Sciatic nerve (tissue), 2 donors: Measurements from ENCODE around the gene TNFRSF6B. TPM values are rescaled to one million over a fixed set of nuclear protein-coding genes. Genes with fewer than 3 reads are reported as not detected.
"Not testable (repeated sequence)": the region's sequence is repeated elsewhere in the genome, so short reads cannot be mapped to it uniquely, and the experiment has no call there.

ENCODE experiments used
- ATAC-seq: fragments of 200-7000 bp; cut with Tn5 transposase; one replicate; pipeline ENCODE4 v1.9.1; 2020; ENCODE audit warnings: mild to moderate bottlenecking, moderate library complexity
- DNase-seq: peaks from one replicate; pipeline ENCODE4 v3.0.0-alpha.2; 2020; ENCODE audit warnings: low spot score
- intact Hi-C: fragments of 100-400 bp; cut with DNase I; formaldehyde crosslinking; loops from one replicate; pipeline ENCODE4 v1.14.2; 2022
- total RNA-seq: library from RNA; stranded (reverse); fragmentation: NEBNext Ultra II Directional; extraction: Animal tissue kit (Norgen Biotek cat#: 25700); gene quantifications from one replicate; pipeline ENCODE4 v1.2.1, GENCODE V29; 2021
- donor health status: DM: no; HTN: no; CAD: no.
- donor health status: DM: no; HTN: no; CAD: no.

TNFRSF6B gene, protein sequence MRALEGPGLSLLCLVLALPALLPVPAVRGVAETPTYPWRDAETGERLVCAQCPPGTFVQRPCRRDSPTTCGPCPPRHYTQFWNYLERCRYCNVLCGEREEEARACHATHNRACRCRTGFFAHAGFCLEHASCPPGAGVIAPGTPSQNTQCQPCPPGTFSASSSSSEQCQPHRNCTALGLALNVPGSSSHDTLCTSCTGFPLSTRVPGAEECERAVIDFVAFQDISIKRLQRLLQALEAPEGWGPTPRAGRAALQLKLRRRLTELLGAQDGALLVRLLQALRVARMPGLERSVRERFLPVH
- total RNA-seq: 6.1 TPM

DNA sequence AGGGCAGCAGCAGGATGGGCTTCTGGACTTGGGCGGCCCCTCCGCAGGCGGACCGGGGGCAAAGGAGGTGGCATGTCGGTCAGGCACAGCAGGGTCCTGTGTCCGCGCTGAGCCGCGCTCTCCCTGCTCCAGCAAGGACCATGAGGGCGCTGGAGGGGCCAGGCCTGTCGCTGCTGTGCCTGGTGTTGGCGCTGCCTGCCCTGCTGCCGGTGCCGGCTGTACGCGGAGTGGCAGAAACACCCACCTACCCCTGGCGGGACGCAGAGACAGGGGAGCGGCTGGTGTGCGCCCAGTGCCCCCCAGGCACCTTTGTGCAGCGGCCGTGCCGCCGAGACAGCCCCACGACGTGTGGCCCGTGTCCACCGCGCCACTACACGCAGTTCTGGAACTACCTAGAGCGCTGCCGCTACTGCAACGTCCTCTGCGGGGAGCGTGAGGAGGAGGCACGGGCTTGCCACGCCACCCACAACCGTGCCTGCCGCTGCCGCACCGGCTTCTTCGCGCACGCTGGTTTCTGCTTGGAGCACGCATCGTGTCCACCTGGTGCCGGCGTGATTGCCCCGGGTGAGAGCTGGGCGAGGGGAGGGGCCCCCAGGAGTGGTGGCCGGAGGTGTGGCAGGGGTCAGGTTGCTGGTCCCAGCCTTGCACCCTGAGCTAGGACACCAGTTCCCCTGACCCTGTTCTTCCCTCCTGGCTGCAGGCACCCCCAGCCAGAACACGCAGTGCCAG is at the start of gene TNFRSF6B:
Gene TNFRSF6B (plus strand): TSS at position 25 of the 729 bp plus-strand sequence. CDS start 116 bp downstream, at position 141.
- peak; percentile 58 for DNase-seq
- ATAC-seq: no peak
- intact Hi-C loops: no loop called here

DNA sequence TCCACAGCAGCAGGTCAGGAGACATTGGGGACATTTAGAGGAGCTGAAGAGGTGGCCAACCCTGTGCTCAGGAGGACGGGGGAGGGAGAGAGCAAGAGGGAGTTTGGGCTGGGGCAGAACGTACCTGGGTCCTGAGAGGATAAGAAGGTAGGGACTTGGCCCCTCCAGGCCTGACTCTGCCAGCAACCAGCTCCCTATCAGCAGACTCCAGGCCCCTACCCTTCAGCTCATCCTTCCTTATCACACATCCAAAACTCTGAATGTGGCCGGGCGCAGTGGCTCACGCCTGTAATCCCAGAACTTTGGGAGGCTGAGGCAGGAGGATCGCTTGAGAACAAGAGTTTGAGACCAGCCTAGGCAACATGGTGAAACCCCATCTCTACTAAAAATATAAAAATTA is 48.3 kb upstream of the TNFRSF6B start:
- ATAC-seq (no peak), DNase-seq (no peak)
- intact Hi-C loops: no loop called here

DNA sequence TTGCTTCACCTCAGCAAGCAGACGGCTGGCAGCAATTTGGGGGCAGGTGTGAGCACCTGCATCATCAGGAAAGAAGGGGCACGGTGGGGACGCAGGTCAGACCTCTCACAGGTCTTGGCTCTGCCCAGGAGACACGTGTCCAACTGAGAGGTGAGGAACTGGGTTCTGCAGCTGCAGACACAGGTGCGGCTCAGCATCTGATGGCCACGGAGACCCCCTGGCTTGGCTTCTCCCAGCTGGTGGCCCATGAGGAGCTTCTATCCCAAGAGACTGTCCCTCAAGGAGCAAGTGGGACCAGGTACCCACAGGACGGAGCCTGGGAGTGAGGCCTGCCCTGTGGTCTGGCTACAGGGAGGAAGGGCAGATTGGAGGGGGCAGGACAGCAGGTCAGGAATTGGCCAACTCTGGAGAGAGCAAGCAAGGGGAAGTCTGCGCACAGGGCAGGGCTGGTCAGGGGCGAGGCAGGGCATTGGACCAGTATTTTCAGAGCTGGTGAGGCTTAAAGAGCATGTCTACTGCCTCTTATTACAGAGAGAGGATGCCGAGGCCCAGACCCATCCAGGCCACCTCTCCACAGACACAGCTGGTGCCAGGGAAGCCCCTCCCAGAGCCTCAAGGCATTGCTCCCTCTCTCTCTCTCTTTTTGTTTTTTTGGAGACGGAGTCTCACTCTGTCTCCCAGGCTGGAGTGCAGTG is 47.4 kb upstream of the TNFRSF6B start:
- ATAC-seq: no peak
- intact Hi-C loops: no loop called here
- no peak for DNase-seq

DNA sequence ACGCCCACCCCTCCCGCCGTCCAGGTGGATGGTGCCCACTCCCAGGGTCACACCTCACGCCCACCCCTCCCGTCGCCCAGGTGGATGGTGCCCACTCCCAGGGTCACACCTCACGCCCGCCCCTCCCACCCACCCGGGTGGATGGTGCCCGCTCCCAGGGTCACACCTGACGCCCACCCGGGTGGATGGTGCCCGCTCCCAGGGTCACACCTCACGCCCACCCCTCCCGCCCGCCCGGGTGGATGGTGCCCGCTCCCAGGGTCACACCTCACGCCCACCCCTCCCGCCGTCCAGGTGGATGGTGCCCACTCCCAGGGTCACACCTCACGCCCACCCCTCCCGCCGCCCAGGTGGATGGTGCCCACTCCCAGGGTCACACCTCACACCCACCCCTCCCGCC is 46.0 kb upstream of the TNFRSF6B start:
- intact Hi-C loops, ATAC-seq, DNase-seq: not testable (repeated sequence)

DNA sequence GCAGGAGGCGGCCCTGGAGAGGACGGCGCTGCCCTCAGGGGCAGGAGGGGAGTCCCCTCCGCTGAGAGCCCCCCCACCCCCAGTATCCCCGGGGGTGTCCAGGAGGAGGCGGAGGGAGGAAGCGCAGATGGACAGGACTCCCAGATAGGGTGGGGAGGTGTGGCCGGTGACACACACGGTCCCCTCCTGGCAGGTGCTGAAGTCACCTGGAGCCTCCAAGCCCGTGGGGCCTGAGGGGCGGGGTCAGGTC is 44.6 kb upstream of the TNFRSF6B start:
- peak; percentile 7 for ATAC-seq
- no peak for DNase-seq
- intact Hi-C loops: no loop called here

DNA sequence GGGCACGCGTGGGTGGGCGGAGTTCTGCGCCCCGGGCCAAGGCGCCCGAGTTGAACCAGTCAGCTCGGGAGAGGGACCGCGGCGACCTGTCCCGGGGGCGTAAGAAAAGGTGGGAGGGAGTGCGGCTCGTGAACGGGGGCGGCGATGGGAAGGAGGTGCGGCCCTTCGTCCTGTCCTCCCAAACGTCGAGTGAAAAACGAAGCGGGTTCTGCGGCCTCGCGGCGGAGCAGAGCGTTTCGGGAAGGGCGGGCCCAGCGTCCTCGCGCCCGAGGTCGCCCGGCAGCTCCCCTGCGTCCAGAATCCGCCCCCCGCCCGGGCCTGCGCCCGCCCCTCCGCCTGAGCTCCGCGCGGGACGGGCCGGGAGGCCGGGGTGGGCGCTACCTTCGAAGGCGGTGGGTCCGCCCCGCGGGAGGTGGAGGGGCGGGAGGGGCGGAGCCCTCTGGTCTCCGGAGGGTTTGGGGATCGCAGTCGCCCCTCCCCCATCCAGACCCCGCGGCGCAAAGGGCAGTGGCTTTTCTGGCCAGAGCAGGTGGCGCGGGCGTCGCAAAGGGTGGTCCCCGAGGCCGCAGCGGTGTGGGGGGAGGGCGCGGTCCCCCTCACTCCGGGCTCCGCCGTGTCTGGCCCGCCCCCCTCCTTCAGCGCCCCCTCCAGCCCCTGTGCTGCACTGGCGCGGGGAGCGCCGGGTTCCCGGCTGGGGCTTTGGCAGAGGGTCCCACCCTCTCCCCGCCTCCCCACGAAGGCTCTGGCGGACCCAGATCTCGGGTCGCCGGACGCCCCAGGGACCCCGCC is 44.1 kb upstream of the TNFRSF6B start:
- intact Hi-C loops: no loop called here
- no peak for DNase-seq
- no peak for ATAC-seq

DNA sequence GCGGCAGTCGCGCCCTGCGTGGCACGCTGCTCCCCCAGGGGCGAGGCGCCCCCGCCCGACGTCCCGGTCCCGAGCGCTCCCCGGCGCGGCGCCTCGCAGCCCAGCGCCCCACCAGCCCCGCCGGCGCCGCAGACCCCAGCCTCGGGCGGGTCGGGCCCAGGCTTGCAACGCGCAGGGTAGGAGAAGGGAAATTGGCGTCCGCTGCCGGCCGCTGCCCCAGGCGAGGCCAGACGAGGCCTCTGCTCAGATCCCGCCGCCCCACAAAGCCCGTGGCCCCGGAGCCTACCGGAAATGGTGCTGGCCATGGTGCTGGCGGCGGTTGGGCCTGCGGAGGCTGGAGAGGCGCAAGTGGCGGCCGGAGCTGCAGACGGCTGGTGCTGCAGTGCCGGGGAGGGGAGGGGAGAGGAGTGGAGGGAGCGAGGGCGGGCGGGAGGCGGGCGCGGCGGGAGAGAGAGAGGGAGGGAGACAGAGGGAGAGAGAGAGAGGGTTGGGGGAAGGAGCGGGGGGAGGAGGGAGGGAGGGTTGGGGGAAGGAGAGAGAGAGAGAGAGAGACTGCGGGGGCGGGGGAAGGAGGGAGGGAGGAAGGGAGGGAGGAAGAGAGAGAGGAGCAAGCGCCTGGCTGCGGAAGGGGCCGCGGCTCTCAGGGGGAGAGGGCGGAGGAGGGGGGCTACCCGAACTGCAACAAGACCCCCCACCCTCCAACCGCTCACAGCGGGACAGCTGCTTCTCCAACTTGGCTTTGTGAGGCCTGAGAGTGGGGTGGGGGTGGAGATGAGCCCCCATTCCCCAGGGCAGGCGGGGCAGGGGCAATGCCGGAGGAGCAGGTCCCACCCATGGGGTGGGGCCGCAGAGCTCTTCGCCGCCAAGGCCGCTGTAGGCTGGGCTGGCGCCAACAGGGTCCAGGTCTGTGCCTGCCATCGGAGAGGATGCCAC is 43.1 kb upstream of the TNFRSF6B start, which contains the start of gene STMN3:
Gene STMN3 (minus strand): TSS at position 384 of the 933 bp plus-strand sequence. CDS start 79 bp downstream, at position 305.
- intact Hi-C loops: no loop called here
- DNase-seq (peak; percentile 94), ATAC-seq (peak; percentile 82)

DNA sequence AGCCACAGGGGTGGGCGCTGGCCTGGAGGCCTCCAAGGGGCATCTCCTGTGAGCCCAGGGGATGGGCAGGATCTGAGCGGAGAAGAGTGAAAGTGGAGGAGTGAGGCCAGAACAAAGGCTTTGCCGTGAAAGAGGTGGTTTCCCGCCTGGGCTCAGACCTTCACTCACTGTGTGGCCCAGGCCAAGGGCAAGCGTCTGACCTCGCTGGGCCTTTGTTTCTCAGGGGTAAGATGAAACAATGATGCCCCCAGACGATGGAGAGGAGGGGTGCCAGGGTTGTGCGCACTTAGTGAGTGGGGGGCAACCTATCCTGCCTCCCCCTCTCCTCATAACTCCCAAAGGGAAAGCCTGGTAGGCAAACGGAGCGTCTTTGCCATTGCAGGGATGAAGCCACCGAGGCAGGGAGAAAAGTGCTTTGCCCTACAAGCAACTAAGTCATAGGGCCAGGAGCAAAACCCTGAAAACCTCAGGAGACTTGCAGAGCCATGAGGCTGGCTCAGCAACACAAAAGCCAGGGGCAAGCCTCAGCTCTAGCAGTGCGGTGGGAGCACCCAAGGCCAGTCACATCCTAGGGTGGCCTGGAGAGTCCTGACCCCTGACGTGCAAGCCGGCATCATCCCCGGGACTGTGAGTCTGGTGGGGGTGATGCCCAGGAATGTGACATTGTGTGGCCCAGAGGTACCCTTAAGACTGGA is 42.3 kb upstream of the TNFRSF6B start:
- ATAC-seq: no peak
- intact Hi-C loops: no loop called here
- no peak for DNase-seq

DNA sequence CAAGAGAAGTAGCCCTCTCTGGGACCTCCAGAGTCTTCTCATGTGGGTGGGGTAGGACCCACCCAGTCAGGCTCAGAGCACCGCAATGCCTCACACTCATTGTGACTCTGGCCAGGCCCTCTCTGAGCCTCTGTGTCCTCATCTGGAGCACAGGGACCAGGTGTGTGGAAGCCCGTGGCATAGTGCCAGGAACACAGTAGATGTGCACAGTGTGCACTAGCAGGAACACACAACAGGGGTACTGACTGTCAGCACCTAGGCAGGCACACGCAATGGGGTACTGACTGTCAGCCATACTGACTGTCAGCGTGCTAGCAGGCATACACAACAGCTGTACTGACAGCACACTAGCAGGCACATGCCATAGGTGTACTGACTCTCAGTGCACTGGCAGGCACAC is 41.2 kb upstream of the TNFRSF6B start:
- no peak for ATAC-seq
- intact Hi-C loops: no loop called here
- DNase-seq: no peak

DNA sequence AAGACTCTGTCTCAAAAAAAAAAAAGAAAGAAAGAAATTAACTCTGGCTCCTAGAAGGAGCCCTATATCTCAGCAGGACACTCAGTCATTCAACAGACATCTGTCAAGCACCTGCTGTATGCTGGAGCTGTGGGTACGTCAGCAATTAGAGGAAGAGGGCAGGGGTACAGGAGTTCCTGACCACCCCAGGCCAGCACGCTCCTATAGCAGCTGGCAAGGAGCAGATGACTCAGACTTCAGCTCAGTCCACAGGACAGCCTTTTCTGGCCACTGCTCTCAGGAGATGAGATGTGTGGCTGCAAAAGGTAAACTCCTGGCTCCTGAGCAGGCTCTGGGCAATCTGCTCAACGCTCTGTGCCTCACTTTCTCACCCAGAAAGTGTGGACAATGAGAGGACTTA is 40.0 kb upstream of the TNFRSF6B start:
- DNase-seq (no peak), ATAC-seq (no peak)
- intact Hi-C loops: no loop called here

DNA sequence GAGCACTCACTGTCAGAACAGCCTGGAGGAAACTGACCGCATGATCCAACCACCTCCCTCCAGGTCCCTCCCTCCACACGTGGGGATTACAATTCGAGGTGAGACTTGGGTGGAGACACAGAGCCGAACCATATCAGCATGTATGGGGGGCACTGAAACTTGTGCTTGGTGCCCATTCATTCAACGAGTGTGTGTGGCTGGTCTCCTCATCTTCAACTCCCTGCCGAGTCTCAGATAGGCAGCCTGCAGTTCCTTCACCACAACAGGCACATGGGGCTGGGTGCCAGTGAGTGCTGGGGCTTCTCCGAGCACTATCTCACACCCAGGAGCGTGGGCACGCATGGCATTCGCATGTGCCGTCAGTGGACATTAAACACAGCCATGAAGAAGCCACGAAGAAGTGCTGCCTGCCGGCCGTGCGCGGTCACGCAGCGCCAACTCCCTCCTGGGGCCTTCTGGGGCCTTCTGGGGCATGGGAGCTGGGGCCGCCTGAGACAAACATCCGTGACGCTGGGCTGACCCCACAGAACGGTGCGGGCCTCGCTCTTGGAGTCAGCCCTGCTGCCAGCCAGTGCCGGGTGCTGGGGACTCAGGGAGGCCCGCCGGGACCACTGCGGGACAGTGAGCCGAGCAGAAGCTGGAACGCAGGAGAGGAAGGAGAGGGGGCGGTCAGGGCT is 39.1 kb upstream of the TNFRSF6B start:
- no peak for DNase-seq
- peak; percentile 0 for ATAC-seq
- intact Hi-C loops: no loop called here

DNA sequence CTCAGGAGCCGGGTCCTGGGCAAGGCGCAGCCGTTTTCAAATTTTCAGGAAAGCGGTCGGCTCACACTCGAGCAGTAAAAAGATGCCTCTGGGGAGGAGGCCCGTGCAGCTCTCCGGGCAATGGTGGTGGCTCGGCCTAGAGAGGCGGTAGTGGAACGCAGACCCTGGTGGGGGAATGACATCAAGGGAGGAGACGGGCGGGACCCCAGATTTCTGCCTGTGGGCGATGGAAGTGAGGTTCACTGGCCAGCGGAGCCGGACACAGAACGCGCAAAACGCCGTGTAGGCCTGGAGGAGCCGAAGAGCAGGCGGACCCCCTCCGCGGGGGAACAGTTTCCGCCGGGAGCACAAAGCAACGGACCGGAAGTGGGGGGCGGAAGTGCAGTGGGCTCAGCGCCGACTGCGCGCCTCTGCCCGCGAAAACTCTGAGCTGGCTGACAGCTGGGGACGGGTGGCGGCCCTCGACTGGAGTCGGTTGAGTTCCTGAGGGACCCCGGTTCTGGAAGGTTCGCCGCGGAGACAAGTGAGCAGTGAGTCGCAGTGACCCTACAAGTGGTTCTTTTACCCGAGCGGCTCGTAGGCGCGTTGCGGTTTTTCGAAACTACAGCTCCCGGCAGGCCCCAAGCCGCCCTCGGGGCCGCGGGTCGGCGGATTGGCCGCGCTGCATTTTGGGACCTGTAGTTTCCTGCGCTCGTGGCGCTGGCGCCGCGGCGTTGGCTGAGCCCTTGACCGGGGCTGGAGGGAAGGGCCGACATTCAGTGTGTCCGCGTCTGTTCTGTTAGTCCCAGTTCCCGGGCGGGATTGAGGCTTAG is 38.3 kb upstream of the TNFRSF6B start, which contains the start of gene RTEL1:
Gene RTEL1 (plus strand): TSS at position 376 of the 812 bp plus-strand sequence. CDS start 1,091 bp downstream, outside the sequence.
- ATAC-seq (peak; percentile 95), DNase-seq (peak; percentile 95)
- intact Hi-C loops: no loop called here

DNA sequence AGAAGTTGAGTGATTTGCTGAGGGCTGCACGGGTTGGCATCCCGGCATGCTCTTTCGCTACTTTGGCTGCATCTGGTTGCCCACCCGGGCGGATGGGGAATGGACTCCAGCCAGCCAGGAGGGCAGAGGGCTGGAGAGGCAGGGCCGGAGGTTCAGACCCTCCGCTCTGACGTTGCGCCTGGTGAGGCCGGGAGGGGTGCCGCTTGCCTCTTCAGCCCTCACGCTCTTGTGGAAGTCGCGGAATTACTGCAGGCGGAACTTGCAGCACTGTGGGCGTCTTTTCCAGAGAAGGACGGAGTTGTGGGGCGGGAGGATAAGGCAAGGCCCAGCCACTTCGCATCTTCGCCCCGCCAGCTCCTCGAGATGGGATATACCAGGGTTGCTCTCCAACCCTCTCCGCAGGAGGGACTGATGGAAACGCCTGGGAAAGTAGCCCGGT is 37.7 kb upstream of the TNFRSF6B start:
- ATAC-seq (peak; percentile 35), DNase-seq (peak; percentile 60)
- intact Hi-C loops: no loop called here

DNA sequence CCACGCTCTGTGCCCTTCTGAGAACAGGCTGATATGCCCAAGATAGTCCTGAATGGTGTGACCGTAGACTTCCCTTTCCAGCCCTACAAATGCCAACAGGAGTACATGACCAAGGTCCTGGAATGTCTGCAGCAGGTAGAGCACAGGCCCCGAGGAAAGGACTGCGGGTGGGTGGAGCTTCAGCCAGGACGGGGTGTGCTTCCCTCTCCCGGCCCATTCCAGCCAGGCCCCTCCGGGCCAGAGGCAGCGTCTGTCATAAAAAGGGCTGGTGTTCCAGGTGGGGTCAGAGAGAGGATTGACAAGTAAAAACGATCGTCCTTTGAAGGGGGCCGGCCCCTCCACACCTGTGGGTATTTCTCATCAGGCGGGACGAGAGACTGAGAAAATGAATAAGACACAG is 37.1 kb upstream of the TNFRSF6B start:
- intact Hi-C loops: no loop called here
- no peak for ATAC-seq
- DNase-seq: peak; percentile 62

DNA sequence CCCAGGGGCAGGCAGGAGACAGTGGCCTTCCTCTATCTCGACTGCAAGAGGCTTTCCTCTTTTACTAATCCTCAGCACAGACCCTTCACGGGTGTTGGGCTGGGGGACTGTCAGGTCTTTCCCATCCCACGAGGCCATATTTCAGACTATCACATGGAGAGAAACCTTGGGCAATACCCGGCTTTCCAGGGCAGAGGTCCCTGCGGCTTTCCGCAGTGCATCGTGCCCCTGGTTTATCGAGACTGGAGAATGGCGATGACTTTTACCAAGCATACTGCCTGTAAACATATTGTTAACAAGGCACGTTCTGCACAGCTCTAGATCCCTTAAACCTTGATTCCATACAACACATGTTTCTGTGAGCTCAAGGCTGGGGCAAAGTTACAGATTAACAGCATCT is 36.3 kb upstream of the TNFRSF6B start:
- not testable (repeated sequence) for DNase-seq, ATAC-seq
- intact Hi-C loops: loop anchor here (10.0 kb wide), 1 partner anchor 85 kb away; no protein-coding TSS in a partner anchor

DNA sequence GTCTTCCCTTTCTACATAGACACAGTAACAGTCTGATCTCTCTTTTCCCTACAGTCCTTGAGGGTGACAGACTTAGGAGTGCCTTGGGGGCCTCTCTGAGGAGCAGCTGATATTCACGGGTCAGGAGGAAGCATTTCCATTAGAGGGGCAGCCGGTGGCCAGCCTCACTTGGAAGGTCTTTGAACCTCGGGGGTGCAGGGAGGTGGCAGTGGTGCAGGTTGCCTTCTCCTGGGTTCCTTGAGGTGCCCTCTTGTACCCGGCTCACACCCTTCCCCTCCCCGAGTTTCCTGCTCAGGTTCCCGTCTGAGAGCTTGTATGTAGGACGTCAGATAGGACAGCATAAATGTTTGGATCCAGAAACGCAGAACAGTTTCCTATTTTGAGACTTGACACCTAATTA is 35.8 kb upstream of the TNFRSF6B start:
- ATAC-seq (no peak), DNase-seq (no peak)
- intact Hi-C loops: loop anchor here (10.0 kb wide), 1 partner anchor 84 kb away; no protein-coding TSS in a partner anchor
